HUES64 (cell line): ENCODE measurements around the gene IL25.

Source experiments
- H3K27ac ChIP-seq: 2 replicates; pipeline ENCODE4 v1.7.0; 2013; ENCODE audit warnings: low read depth, low read length, inconsistent platforms
- H3K27me3 ChIP-seq: 2 replicates; pipeline ENCODE4 v1.6.1; 2013; ENCODE audit warnings: mild to moderate bottlenecking, low read length; ENCODE audit not compliant: insufficient read depth
- H3K36me3 ChIP-seq: 2 replicates; pipeline ENCODE4 v1.6.1; 2013; ENCODE audit warnings: mild to moderate bottlenecking, low read length; ENCODE audit not compliant: insufficient read depth
- H3K4me1 ChIP-seq: 2 replicates; pipeline ENCODE4 v1.6.1; 2013; ENCODE audit warnings: mild to moderate bottlenecking, low read length, moderate library complexity; ENCODE audit not compliant: insufficient read depth
- H3K4me3 ChIP-seq: 2 replicates; pipeline ENCODE4 v1.5.1; 2013; ENCODE audit warnings: mild to moderate bottlenecking, low read length, moderate library complexity
- H3K9ac ChIP-seq: 2 replicates; pipeline ENCODE4 v1.6.1; 2013; ENCODE audit warnings: mild to moderate bottlenecking, low read depth, low read length
- H3K9me3 ChIP-seq: 2 replicates; pipeline ENCODE4 v1.6.1; 2013; ENCODE audit warnings: low read depth, low read length; ENCODE audit not compliant: insufficient read depth
- WGBS: fragments of 150-250, 120-280 bp; methylation state at CpG from one replicate; pipeline ENCODE4 v1.1.7; 2013; ENCODE audit warnings: missing lambda C conversion rate; 5-methylcytosine and 5-hydroxymethylcytosine counted together

IL25 gene

DNA sequence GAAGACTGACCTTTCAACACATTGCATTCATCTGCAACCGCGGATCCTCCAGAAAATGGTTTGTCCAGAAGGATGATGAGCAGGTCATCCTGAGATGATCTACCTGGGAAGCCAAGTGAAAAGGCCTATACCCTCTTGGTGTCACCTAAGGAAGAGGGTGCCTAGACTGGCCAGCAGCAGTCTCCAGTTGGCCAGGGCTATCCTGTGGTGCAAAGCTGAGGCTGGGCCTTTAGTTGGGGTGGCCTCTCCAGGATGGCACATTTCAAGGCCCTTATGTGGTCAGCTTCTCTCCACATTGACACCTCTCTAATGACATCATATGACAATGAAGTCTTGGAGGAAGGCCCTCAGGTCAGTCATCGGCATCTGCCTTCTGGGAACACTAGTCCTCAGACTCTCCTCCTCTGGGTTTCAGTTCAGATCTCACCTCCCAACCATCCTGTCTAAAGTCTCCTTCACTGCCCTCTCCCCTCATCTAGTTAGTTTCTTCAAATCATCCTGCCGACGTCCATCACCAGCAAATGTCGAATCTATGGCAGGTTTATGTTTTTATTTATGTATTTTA lies 16.7 kb upstream of the IL25 start:
- no peaks in the 10 kb centered on the region for H3K9me3 ChIP-seq
- no peak overlapping the region for H3K4me3 ChIP-seq
- no peak overlapping the region for H3K27ac ChIP-seq
- peaks cover 23% of the 10 kb centered on the region for H3K27me3 ChIP-seq
- peaks cover 25% of the 10 kb centered on the region for H3K36me3 ChIP-seq
- WGBS = 90% methylated on average over 3 of the region's 6 CpGs
- no peaks in the 10 kb centered on the region for H3K4me1 ChIP-seq
- H3K9ac ChIP-seq = no peak overlapping the region

DNA sequence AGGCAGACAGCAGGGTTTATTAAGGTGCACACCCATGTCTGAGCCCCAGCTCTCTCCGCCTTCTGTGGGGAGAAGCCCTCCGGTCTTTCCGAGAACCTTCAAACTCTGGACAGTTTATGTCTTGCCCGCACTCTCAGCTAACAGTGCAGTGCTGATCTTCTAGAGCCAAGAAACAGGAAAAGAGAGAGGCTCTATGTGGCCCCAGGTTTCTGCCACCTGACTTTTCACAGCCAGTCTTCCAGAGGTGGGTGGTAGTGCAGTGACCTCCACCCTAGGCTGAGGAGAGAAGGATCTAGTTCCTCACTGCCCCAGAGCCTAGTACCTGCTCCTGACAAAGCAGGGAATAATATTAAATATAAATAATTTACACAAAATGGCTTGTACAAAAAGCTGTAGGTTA lies 15.9 kb upstream of the IL25 start:
- no peak overlapping the region for H3K9ac ChIP-seq
- H3K27me3 ChIP-seq = peaks cover 16% of the 10 kb centered on the region; the same call in 1 of the 2 replicates
- H3K4me1 ChIP-seq = no peaks in the 10 kb centered on the region
- peaks cover 32% of the 10 kb centered on the region for H3K36me3 ChIP-seq
- no peak overlapping the region for H3K27ac ChIP-seq
- no peak overlapping the region for H3K4me3 ChIP-seq
- H3K9me3 ChIP-seq = no peaks in the 10 kb centered on the region
- WGBS = 97% methylated on average over 4 of the region's 4 CpGs

DNA sequence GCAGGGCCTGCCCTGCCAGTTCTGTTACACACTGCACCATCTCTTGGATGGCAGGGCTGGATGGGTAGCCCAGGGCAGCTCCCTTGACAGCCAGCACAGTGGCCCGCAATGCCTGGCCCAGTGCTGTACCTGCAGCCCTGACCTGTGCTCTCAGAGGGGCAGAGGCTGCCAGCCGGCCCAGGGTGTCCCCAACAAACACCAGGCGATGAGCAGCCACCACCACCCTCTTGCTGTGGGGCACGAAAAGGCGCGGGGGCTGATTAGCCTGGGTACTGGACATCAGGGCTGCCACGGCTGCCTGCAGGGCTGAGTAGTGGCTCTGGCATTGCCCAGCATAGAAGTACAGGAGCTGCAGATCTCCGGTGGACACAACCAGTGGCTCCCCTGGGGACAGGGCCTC lies 15.3 kb upstream of the IL25 start:
- Histone ChIP-seq H3K9me3 (no peaks in the 10 kb centered on the region), H3K9ac (no peak overlapping the region), H3K27ac (no peak overlapping the region), H3K4me3 (no peak overlapping the region), H3K36me3 (peaks cover 32% of the 10 kb centered on the region), H3K27me3 (peaks cover 11% of the 10 kb centered on the region; the same call in 1 of the 2 replicates), H3K4me1 (no peaks in the 10 kb centered on the region)
- 94% methylated on average over 8 of the region's 8 CpGs for WGBS

- Histone ChIP-seq H3K4me3 (no peak overlapping the region), H3K27me3 (peaks cover 11% of the 10 kb centered on the region; the same call in 1 of the 2 replicates), H3K9me3 (no peaks in the 10 kb centered on the region), H3K9ac (no peak overlapping the region), H3K4me1 (no peaks in the 10 kb centered on the region), H3K36me3 (peaks cover 32% of the 10 kb centered on the region), H3K27ac (no peak overlapping the region)
- WGBS = 84% methylated on average over 3 of the region's 3 CpGs
These were observed 14.6 kb upstream of the IL25 start for GRCh38 chr14:23358042-23358441.

DNA sequence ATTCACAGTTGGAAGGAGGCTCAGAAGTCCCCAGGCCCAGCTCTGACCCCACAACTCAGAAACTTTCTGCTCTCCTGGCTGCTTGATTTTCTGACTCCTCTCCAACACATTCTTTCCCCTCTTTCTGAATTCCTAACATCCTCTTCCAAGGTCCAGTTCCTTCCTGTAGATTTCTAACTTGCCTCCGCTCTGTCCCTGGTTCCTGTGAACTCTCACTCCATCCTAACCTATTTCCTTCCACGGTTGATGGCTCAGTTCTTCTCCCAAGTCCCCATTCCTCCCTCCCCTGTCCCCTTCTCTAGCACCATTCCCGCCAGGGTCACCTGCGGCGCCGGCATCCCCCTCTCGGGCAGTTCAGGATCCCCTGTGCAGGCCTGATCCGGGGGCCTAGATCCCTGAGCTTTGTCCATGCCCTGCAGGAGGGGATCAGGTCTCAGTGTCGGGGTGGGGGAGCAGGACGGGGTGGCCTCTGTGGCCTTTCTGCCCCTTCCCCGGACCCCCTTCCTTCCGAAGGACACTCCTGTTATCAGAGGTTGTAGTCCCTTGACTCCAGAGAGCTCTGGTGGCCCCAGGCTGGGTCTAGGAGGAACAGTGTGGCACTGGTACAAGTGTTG lies 13.9 kb upstream of the IL25 start:
- Histone ChIP-seq H3K27me3 (peaks cover 6% of the 10 kb centered on the region; the same call in 1 of the 2 replicates), H3K4me1 (no peaks in the 10 kb centered on the region), H3K4me3 (no peak overlapping the region), H3K27ac (no peak overlapping the region), H3K9ac (no peak overlapping the region), H3K36me3 (peaks cover 32% of the 10 kb centered on the region), H3K9me3 (no peaks in the 10 kb centered on the region)
- WGBS = 91% methylated on average over 12 of the region's 12 CpGs

DNA sequence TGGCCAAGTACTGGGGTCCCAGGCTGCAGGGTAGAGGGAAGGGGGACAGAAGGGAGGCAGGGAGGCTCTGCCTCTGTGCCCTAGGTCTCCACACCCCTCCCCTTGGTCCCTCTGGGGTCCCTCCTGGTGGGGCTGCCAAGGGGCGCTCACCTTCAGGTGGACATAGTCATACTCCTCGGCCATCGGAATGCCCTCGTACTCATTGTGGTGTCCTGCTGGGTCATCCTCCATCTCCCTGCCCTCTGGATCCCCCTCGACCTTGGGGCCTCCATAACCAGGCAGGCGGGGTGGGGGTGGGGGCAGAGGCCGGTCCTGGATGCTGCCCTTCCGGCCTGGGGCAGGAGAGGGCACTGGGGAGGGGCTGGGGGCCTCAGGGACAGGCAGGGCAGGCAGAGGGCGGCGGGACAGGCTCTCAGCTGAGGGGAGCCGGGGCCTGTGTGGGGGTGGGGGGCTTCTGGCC lies 13.4 kb upstream of the IL25 start:
- Histone ChIP-seq H3K4me3 (no peak overlapping the region), H3K9me3 (no peaks in the 10 kb centered on the region), H3K36me3 (peaks cover 32% of the 10 kb centered on the region), H3K27me3 (peaks cover under 1% of the 10 kb centered on the region; the same call in 1 of the 2 replicates), H3K9ac (no peak overlapping the region), H3K4me1 (peaks cover 5% of the 10 kb centered on the region), H3K27ac (no peak overlapping the region)
- WGBS = 89% methylated on average over 11 of the region's 11 CpGs

GRCh38 chr14:23359722-23360447 lies 12.7 kb upstream of the IL25 start:
- no peaks in the 10 kb centered on the region for H3K9me3 ChIP-seq
- H3K4me3 ChIP-seq = no peak overlapping the region
- H3K4me1 ChIP-seq = peaks cover 7% of the 10 kb centered on the region
- H3K27ac ChIP-seq = no peak overlapping the region
- no peak overlapping the region for H3K9ac ChIP-seq
- no peaks in the 10 kb centered on the region for H3K27me3 ChIP-seq
- H3K36me3 ChIP-seq = peaks cover 32% of the 10 kb centered on the region
- 96% methylated on average over 22 of the region's 22 CpGs for WGBS

DNA sequence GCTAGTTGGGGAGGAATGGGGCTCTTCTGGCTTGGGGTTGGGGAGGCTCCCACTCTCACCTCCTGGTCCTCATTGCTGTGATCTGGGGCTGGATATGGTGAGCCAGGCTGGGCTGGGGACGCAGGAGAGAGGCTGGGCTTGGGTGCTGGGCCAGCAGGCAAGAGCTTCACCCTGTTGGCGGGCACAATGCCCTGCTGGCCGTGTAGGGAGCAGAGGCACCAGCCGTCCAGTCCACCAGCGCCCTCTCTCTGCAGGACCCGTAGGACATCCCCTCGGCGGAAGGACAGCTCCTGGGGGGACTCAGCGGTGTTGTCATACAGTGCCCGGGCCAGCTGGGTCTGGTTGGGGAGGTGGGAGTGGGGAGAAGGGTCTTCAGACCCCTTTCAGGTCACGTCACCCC lies 12.1 kb upstream of the IL25 start:
- Histone ChIP-seq H3K36me3 (peaks cover 32% of the 10 kb centered on the region), H3K9ac (no peak overlapping the region), H3K27me3 (no peaks in the 10 kb centered on the region), H3K27ac (no peak overlapping the region), H3K4me1 (peaks cover 7% of the 10 kb centered on the region), H3K4me3 (no peak overlapping the region), H3K9me3 (no peaks in the 10 kb centered on the region)
- WGBS = 87% methylated on average over 11 of the region's 11 CpGs

- Histone ChIP-seq H3K9ac (no peak overlapping the region), H3K27ac (no peak overlapping the region), H3K9me3 (no peaks in the 10 kb centered on the region), H3K4me1 (peaks cover 7% of the 10 kb centered on the region), H3K36me3 (peaks cover 32% of the 10 kb centered on the region), H3K27me3 (no peaks in the 10 kb centered on the region), H3K4me3 (no peak overlapping the region)
These were observed 11.3 kb upstream of the IL25 start for GRCh38 chr14:23361320-23361719.

DNA sequence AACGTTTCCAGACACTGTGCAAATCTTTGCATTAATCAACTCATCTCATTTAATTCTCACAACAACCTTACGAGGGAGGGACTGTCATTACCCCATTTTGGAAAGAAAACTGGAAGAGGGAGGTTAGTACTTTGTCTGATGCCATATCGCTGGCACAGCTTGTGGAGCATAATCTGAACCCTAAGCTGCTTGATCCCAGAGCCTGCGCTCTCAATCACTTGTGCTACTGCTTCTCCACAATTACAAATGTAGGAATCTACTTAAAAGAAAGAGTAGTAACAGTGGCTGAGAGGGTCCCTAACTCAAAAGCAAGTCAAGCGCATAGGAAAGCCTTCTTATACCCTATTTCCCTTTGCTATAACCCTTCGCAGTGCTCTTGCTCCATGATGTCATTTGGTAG lies 10.8 kb upstream of the IL25 start:
- peaks cover 32% of the 10 kb centered on the region for H3K36me3 ChIP-seq
- no peak overlapping the region for H3K9ac ChIP-seq
- peaks cover 7% of the 10 kb centered on the region for H3K4me1 ChIP-seq
- WGBS = 88% methylated on average over 6 of the region's 6 CpGs
- H3K27ac ChIP-seq = no peak overlapping the region
- no peaks in the 10 kb centered on the region for H3K27me3 ChIP-seq
- no peaks in the 10 kb centered on the region for H3K9me3 ChIP-seq
- H3K4me3 ChIP-seq = no peak overlapping the region

DNA sequence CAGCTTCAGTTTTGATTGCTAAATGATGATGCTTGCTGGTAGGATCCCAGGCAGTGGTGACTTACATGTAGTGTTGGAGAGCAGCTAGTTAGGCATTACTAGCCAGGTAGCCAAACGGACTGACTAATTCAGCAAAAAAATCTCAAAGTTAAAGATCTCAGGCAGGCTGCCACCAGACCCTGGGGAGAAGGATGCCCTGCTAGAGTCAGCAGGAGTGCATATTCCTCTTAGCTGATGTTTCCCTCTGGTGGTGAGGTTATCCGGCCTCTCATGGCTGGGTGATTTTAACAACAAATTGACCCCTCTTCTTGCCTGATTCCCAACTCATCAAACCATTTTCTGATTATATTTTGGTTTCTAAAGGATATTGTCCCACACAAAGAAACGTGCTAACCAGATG lies 10.4 kb upstream of the IL25 start:
- H3K4me1 ChIP-seq = peaks cover 12% of the 10 kb centered on the region
- 86% methylated on average over 3 of the region's 3 CpGs for WGBS
- H3K9ac ChIP-seq = no peak overlapping the region
- H3K4me3 ChIP-seq = no peak overlapping the region
- H3K36me3 ChIP-seq = peaks cover 29% of the 10 kb centered on the region
- H3K9me3 ChIP-seq = no peaks in the 10 kb centered on the region
- no peak overlapping the region for H3K27ac ChIP-seq
- no peaks in the 10 kb centered on the region for H3K27me3 ChIP-seq
